Endodermal cell (in vitro differentiated cells): ENCODE results near the gene DOCK8. TPM values are rescaled to one million over a fixed set of nuclear protein-coding genes. Genes with fewer than 3 reads are reported as not detected.

ENCODE experiments used
- DNase-seq: peaks from one replicate; pipeline ENCODE4 v3.0.0-alpha.2; 2017
- H3K27ac ChIP-seq: 2 replicates; pipeline ENCODE4 v1.5.1; 2013; ENCODE audit warnings: mild to moderate bottlenecking, low read depth, low read length, moderate library complexity
- H3K27me3 ChIP-seq: 2 replicates; pipeline ENCODE4 v1.6.1; 2013; ENCODE audit warnings: mild to moderate bottlenecking, low read length, moderate library complexity; ENCODE audit not compliant: insufficient read depth, control insufficient read depth, poor library complexity, severe bottlenecking
- H3K36me3 ChIP-seq: 2 replicates; pipeline ENCODE4 v1.7.0; 2013; ENCODE audit warnings: mild to moderate bottlenecking, low read length, moderate library complexity; ENCODE audit not compliant: control insufficient read depth, insufficient read depth
- H3K4me1 ChIP-seq: one replicate; pipeline ENCODE4 v1.7.0; 2013; ENCODE audit warnings: low read length; ENCODE audit not compliant: control insufficient read depth, insufficient read depth
- H3K4me3 ChIP-seq: 2 replicates; pipeline ENCODE4 v1.5.1; 2013; ENCODE audit warnings: mild to moderate bottlenecking, low read length, moderate library complexity
- H3K9ac ChIP-seq: 2 replicates; pipeline ENCODE4 v1.6.1; 2013; ENCODE audit warnings: mild to moderate bottlenecking, low read length, moderate library complexity; ENCODE audit not compliant: poor library complexity, severe bottlenecking; ENCODE audit errors: extremely low read depth
- H3K9me3 ChIP-seq: 2 replicates; pipeline ENCODE4 v1.6.1; 2013; ENCODE audit warnings: mild to moderate bottlenecking, low read length, moderate library complexity; ENCODE audit not compliant: control insufficient read depth
- H3K27ac Mint-ChIP-seq: 2 replicates; pipeline ENCODE4 v1.8.0; 2020; ENCODE audit warnings: mixed read lengths
- H3K27me3 Mint-ChIP-seq: 2 replicates; pipeline ENCODE4 v1.8.0; 2021; ENCODE audit warnings: mild to moderate bottlenecking, mixed read lengths; ENCODE audit not compliant: insufficient read depth
- H3K36me3 Mint-ChIP-seq: 2 replicates; pipeline ENCODE4 v1.8.0; 2020; ENCODE audit warnings: low read depth, mixed read lengths
- H3K4me1 Mint-ChIP-seq: 2 replicates; pipeline ENCODE4 v1.8.0; 2020; ENCODE audit warnings: mixed read lengths
- H3K4me3 Mint-ChIP-seq: 2 replicates; pipeline ENCODE4 v1.8.0; 2020; ENCODE audit warnings: mild to moderate bottlenecking, moderate library complexity, mixed read lengths
- H3K9me3 Mint-ChIP-seq: 2 replicates; pipeline ENCODE4 v1.8.0; 2020; ENCODE audit warnings: mild to moderate bottlenecking, mixed read lengths
- CTCF ChIP-seq: fragments of 200-600 bp; sonication (generic); conservative IDR thresholded peaks from 2 replicates; pipeline ENCODE4 v1.5.0; 2021; ENCODE audit warnings: antibody characterized with exemption, mild to moderate bottlenecking
- WGBS, 2 experiments: methylation state at CpG; one replicate each; pipeline versions ENCODE4 v1.1.5 to v1.1.7; 2013; ENCODE audit warnings: missing lambda C conversion rate in 2 of 2, mixed read lengths in 1 of 2; ENCODE audit not compliant: insufficient coverage in 1 of 2, insufficient read length in 1 of 2; 5-methylcytosine and 5-hydroxymethylcytosine counted together
- total RNA-seq, 2 donors: library from RNA; stranded (reverse); fragmentation: NEBNext Ultra II Directional in 1 of 2; extraction: Animal tissue kit (Norgen Biotek cat#: 25700) in 1 of 2; gene quantifications; 2 replicates in 1 of 2; 3 replicates in 1 of 2; pipeline ENCODE4 v1.2.1, GENCODE V29; 2021

DOCK8 gene
- total RNA-seq, 2 donors from 2014 or later = 26.9 to 28.1 TPM

GRCh38 chr9:401223-401622 lies 186.6 kb downstream of the DOCK8 start:
- no peak overlapping the region for H3K27ac ChIP-seq
- H3K27me3 Mint-ChIP-seq = no peaks in the 10 kb centered on the region
- H3K36me3 Mint-ChIP-seq = peaks cover 25% of the 10 kb centered on the region
- H3K9ac ChIP-seq = no peak overlapping the region
- no peaks in the 10 kb centered on the region for H3K9me3 Mint-ChIP-seq
- no peak overlapping the region for H3K4me3 Mint-ChIP-seq
- H3K27me3 ChIP-seq = no peaks in the 10 kb centered on the region
- no peak overlapping the region for H3K27ac Mint-ChIP-seq
- no peaks in the 10 kb centered on the region for H3K9me3 ChIP-seq
- no peaks in the 10 kb centered on the region for H3K4me1 ChIP-seq
- no peak overlapping the region for H3K4me3 ChIP-seq
- H3K4me1 Mint-ChIP-seq = peaks cover 15% of the 10 kb centered on the region
- WGBS, 2 experiments = 89 to 100% methylated on average over 2 to 3 of the region's 3 CpGs
- DNase-seq = no peak
- peaks cover 22% of the 10 kb centered on the region for H3K36me3 ChIP-seq
- no peak for TF ChIP-seq CTCF

- H3K27ac ChIP-seq = no peak overlapping the region
- H3K36me3 ChIP-seq = peaks cover 28% of the 10 kb centered on the region
- H3K27me3 ChIP-seq = no peaks in the 10 kb centered on the region
- no peaks in the 10 kb centered on the region for H3K4me1 ChIP-seq
- Mint-ChIP-seq H3K27ac (no peak overlapping the region), H3K27me3 (no peaks in the 10 kb centered on the region), H3K36me3 (peaks cover 28% of the 10 kb centered on the region), H3K4me1 (peaks cover 15% of the 10 kb centered on the region), H3K9me3 (no peaks in the 10 kb centered on the region), H3K4me3 (no peak overlapping the region)
- no peak for DNase-seq
- no peak overlapping the region for H3K9ac ChIP-seq
- WGBS, 2 experiments = 92 to 97% methylated on average over 2 to 3 of the region's 3 CpGs
- TF ChIP-seq CTCF = no peak
- H3K9me3 ChIP-seq = no peaks in the 10 kb centered on the region
- H3K4me3 ChIP-seq = no peak overlapping the region
Observed at GRCh38 chr9:404234-404633, 189.6 kb downstream of the DOCK8 start.

GRCh38 chr9:405341-405740 lies 190.7 kb downstream of the DOCK8 start:
- H3K27me3 Mint-ChIP-seq = no peaks in the 10 kb centered on the region
- WGBS, 2 experiments = 100% methylated on average over 1 of the region's 1 CpG; no CpG with 5 or more reads in 1 of the 2 experiments
- H3K9me3 ChIP-seq = no peaks in the 10 kb centered on the region
- H3K4me1 Mint-ChIP-seq = peaks cover 15% of the 10 kb centered on the region
- no peak for TF ChIP-seq CTCF
- peaks cover 22% of the 10 kb centered on the region for H3K36me3 Mint-ChIP-seq
- no peak overlapping the region for H3K27ac ChIP-seq
- H3K9me3 Mint-ChIP-seq = no peaks in the 10 kb centered on the region
- no peak overlapping the region for H3K4me3 Mint-ChIP-seq
- DNase-seq = no peak
- no peak overlapping the region for H3K4me3 ChIP-seq
- no peak overlapping the region for H3K9ac ChIP-seq
- no peaks in the 10 kb centered on the region for H3K27me3 ChIP-seq
- peaks cover 24% of the 10 kb centered on the region for H3K36me3 ChIP-seq
- H3K4me1 ChIP-seq = no peaks in the 10 kb centered on the region
- H3K27ac Mint-ChIP-seq = no peak overlapping the region
